Immature natural killer cell (primary cell): ENCODE measurements around the gene CTSZ. TPM values are rescaled to one million over a fixed set of nuclear protein-coding genes. Genes with fewer than 3 reads are reported as not detected.
"Not testable (repeated sequence)": the region's sequence is repeated elsewhere in the genome, so short reads cannot be mapped to it uniquely, and the experiment has no call there.

Source experiments
- DNase-seq, 3 donors: peaks; one replicate each; pipeline ENCODE4 v3.0.0; 2022; ENCODE audit warnings: mixed read lengths in 1 of 3
- H3K27ac Mint-ChIP-seq, 6 donors: one replicate each; pipeline ENCODE4 v1.8.0; 2020; ENCODE audit warnings: mixed read lengths in 6 of 6, mild to moderate bottlenecking in 5 of 6, inconsistent platforms in 4 of 6, moderate library complexity in 3 of 6
- H3K27me3 Mint-ChIP-seq, 3 donors: one replicate each; pipeline ENCODE4 v1.8.0; 2020 to 2021; ENCODE audit warnings: low read depth in 3 of 3, mild to moderate bottlenecking in 3 of 3, mixed read lengths in 3 of 3, moderate library complexity in 3 of 3, inconsistent platforms in 1 of 3
- H3K36me3 Mint-ChIP-seq, 3 donors: one replicate each; pipeline ENCODE4 v1.8.0; 2020; ENCODE audit warnings: mixed read lengths in 3 of 3, inconsistent platforms in 2 of 3, mild to moderate bottlenecking in 2 of 3
- H3K4me1 Mint-ChIP-seq, 2 donors: one replicate each; pipeline ENCODE4 v1.8.0; 2020; ENCODE audit warnings: inconsistent platforms in 2 of 2, mild to moderate bottlenecking in 2 of 2, mixed read lengths in 2 of 2, moderate library complexity in 1 of 2
- H3K4me3 Mint-ChIP-seq, 5 donors: one replicate each; pipeline ENCODE4 v1.8.0; 2020; ENCODE audit warnings: mild to moderate bottlenecking in 5 of 5, mixed read lengths in 5 of 5, inconsistent platforms in 3 of 5, moderate library complexity in 3 of 5
- H3K9me3 Mint-ChIP-seq, 6 donors: one replicate each; pipeline ENCODE4 v1.8.0; 2020; ENCODE audit warnings: mild to moderate bottlenecking in 6 of 6, mixed read lengths in 6 of 6, inconsistent platforms in 4 of 6, moderate library complexity in 3 of 6
- polyA plus RNA-seq, 3 donors: library from polyadenylated mRNA; unstranded; fragments of 300-500 nt; fragmentation: Illumina TruSeq; gene quantifications; one replicate each; pipeline ENCODE4 v1.2.3, GENCODE V29; 2021

Gene CTSZ
- polyA plus RNA-seq, 3 donors from 2014 or later, result 2.6 to 10.5 (median 5.8) TPM

DNA sequence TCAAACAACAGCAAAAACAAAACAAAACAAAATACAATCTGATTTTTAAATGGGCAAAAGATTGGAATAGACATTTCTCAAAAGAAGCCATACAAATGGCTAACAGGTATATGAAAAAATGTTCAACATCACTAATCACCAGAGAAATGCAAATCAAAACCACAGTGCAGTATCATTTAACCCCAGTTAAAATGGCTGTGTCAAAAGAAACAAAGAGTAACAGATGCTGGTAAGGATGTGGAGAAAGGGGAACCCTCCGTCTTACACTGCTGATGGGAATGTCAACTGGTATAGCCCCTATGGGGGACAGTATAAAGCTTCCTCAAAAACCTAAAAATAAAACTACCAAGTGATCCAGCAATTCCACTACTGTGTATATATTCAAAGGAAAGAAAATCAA, 36.9 kb downstream of the CTSZ start:
- Mint-ChIP-seq H3K4me1 (no peaks in the 10 kb centered on the region), H3K27me3 (peaks cover 4 to 5% (median 4%) of the 10 kb centered on the region in 3 donors), H3K36me3 (peaks cover 1 to 7% (median 5%) of the 10 kb centered on the region in 3 donors), H3K9me3 (peaks cover under 1 to 3% (median 1%) of the 10 kb centered on the region in 6 donors), H3K27ac (no peak overlapping the region), H3K4me3 (no peak overlapping the region)
- no peak for DNase-seq

DNA sequence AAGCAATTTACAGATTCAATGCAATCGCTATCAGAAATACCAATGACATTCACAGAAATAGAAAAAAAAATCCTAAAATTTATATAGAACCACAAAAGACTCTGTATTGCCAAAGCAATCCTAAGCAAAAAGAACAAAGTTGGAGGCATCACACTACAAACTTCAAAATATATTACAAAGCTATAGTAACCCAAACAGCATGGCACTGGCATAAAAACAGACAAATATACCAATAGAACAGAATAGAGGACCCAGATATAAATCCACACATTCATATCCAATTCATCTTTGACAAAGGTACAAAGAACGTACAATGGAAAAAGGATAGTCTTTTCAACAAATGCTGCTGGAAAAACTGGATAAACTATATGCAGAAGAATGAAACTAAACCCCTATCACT, 37.6 kb downstream of the CTSZ start:
- Mint-ChIP-seq H3K4me3 (no peak overlapping the region), H3K27ac (no peak overlapping the region), H3K27me3 (peaks cover 4 to 5% (median 4%) of the 10 kb centered on the region in 3 donors), H3K36me3 (peaks cover 0 to 6% (median 3%) of the 10 kb centered on the region in 3 donors), H3K4me1 (no peaks in the 10 kb centered on the region), H3K9me3 (peaks cover 0 to 1% (median 0%) of the 10 kb centered on the region in 6 donors)
- no peak for DNase-seq

DNA sequence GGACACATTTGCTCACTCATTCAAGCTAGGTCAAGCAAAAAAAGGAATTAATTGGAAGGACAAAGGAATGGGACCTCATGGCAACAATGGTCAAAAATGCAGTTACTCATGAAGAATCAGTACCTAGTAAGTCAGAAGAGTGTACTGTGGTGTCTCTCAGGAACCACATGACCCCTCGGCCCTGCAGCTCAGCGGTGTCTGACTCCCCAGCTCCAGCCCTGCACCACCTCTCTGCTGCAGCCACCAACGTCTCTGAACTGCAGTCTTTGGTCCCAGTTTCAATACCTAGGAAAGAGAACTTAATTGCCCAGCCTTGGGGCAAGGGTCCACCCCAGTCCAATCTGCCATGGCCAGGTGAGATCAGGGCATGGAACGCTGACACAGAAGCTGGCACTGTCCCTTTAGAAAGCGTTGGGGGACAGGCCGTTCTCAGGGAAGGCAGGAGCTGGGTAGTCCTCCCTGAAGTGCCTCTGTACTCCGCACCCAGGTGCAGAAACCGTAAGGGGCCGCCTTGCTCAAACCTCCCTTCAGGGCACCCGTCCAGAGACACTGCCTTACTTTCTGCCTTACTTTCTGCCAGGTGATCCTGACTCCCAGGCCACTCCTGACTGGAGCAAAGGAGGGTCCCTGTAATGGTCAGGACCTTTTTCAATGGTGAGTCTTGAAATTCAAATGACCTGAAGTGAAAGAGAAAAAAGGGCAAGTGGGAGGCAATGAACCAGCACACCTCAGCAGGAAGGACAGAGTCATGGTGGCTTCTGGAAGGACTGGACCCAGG, 39.2 kb downstream of the CTSZ start:
- H3K9me3 Mint-ChIP-seq, result no peaks in the 10 kb centered on the region

DNA sequence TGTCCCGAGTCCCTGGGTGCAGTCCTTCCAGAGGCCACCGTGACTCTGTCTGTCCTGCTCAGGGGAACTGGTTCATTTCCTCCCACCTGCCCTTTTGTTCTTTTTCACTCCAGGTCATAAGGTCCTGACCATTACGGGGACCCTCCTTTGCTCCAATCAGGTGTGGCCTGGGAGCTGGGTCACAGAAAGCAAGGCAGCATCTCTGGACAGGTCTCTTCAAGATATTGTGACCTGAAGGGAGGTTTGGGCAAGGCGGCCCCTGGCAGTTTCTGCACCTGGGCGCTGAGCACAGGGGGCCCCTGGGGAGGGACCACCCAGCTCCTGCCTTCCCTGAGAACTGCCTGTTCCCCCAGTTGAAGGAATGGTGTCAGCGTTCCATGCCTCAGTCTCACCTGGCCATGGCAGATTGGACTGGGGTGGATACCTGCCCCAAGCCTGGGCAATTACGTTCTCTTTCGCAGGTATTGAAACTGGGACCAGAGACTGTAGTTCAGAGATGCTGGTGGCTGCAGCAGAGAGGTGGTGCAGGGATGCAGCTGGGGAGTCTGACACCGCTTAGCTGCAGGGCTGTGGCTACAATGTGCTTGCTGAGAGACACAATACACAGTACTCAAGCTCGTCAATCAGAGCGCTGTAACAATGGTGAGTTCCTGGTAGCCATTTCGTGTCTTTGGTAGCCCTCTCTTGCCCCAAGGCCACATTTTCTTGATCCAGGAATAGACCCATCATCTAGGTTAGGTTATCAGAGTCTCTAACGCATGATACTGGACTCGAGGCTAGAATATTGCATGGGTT, 41.6 kb downstream of the CTSZ start:
- H3K4me1 Mint-ChIP-seq, result no peaks in the 10 kb centered on the region
- peaks cover 1 to 7% (median 5%) of the 10 kb centered on the region in 3 donors for H3K27me3 Mint-ChIP-seq
- no peak overlapping the region for H3K4me3 Mint-ChIP-seq
- DNase-seq, result no peak
- peaks cover 0 to 7% (median 5%) of the 10 kb centered on the region in 3 donors for H3K36me3 Mint-ChIP-seq
- no peaks in the 10 kb centered on the region for H3K9me3 Mint-ChIP-seq
- no peak overlapping the region for H3K27ac Mint-ChIP-seq

More for the DNA sequence above, 39.2 kb downstream of the CTSZ start:
- Mint-ChIP-seq H3K4me3 (no peak overlapping the region), H3K36me3 (peaks cover 0 to 7% (median 5%) of the 10 kb centered on the region in 3 donors), H3K27me3 (peaks cover 1 to 10% (median 6%) of the 10 kb centered on the region in 3 donors), H3K4me1 (no peaks in the 10 kb centered on the region), H3K27ac (no peak overlapping the region)
- DNase-seq, result no peak

DNA sequence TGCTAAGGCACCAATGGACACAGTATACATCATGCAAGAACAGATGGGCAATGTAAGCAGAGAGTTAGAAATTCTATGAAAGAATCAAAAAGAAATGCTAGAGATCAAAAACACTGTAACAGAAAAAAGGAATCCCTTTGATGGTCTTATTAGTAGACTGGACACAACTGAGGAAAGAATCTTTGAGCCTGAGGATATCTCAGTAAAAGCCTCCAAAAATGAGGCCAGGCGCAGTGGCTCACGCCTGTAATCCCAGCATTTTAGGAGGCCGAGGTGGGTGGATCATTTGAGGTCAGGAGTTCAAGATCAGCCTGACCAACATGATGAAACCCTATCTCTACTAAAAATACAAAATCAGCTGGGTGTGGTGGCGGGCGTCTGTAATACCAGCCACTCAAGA, 43.1 kb downstream of the CTSZ start:
- H3K4me1 Mint-ChIP-seq, H3K9me3 Mint-ChIP-seq, H3K27ac Mint-ChIP-seq, H3K27me3 Mint-ChIP-seq, H3K4me3 Mint-ChIP-seq, H3K36me3 Mint-ChIP-seq, DNase-seq: not testable (repeated sequence)

DNA sequence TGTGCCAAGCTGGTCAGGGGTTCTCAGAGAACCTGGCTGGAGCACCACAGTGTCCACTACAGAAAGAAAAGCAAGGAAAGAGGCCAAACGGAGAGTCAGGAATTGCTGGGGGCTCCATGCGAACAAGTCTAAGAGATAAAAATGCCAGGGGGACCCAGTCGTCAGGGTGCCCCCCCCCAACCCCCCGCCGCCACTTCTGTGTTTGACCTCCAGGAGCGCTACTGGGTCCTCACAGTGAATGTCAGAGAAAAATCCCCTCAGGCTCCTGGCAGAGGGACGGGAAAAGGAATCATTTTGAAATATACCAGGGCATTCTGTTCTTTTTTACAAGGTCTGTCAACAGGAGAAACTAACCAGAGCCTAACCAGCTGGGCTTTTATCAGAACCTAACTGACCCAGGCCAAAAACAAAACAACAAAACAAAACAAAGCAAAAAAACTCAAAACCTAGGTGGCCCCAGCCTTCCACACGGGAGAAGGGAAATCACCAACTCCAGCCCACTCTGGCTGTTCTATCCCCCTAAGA, 43.9 kb downstream of the CTSZ start:
- peaks cover 5 to 7% (median 6%) of the 10 kb centered on the region in 3 donors for H3K27me3 Mint-ChIP-seq
- peaks cover 0 to 5% (median 3%) of the 10 kb centered on the region in 3 donors for H3K36me3 Mint-ChIP-seq
- no peak overlapping the region for H3K4me3 Mint-ChIP-seq
- DNase-seq, result no peak
- H3K4me1 Mint-ChIP-seq, result no peaks in the 10 kb centered on the region
- no peaks in the 10 kb centered on the region for H3K9me3 Mint-ChIP-seq
- H3K27ac Mint-ChIP-seq, result no peak overlapping the region

DNA sequence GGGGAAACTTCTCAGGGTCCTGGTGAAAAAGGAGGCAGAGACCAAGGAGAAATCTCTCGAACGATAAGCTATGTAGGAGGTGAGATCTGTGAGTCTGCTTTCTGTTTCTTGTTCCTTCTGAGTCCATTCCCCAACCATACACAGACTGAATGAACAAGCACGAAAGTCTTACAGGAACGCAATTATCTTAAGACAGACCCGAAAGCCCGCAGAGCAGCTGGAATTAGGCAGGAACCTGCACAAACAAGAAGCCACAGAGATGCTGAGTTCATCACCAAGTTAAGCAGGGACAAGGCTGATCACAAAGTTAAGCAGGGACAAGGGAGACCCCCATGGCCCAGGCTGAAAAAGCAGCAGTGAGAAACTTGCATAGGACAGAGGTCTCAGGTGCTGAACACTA, 47.4 kb downstream of the CTSZ start:
- no peak overlapping the region for H3K27ac Mint-ChIP-seq
- peaks cover 5 to 12% (median 5%) of the 10 kb centered on the region in 3 donors for H3K27me3 Mint-ChIP-seq

DNA sequence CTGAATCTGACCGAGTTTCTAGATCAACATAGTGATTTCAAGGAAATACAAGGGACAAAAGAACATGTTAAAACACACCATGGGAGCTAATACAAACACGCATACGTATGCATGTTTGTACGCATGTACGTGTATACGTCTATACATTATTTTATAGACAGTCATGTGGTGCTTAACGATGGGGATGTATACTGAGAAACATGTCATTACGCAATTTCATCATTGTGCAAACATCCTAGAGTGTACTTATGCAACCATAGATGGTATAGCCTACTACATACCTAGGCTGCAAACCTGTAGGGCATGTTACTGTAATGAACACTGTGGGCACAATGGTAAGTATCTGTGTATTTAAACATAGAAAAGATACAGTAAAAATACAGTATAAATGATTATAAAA, 51.0 kb downstream of the CTSZ start:
- no peaks in the 10 kb centered on the region for H3K4me1 Mint-ChIP-seq
- no peak overlapping the region for H3K4me3 Mint-ChIP-seq
- no peaks in the 10 kb centered on the region for H3K9me3 Mint-ChIP-seq
- no peak overlapping the region for H3K27ac Mint-ChIP-seq
- DNase-seq, result no peak
- H3K27me3 Mint-ChIP-seq, result peaks cover 0 to 12% (median 3%) of the 10 kb centered on the region in 3 donors
- no peaks in the 10 kb centered on the region for H3K36me3 Mint-ChIP-seq

More for the DNA sequence above, 47.4 kb downstream of the CTSZ start:
- no peaks in the 10 kb centered on the region for H3K9me3 Mint-ChIP-seq
- no peak for DNase-seq
- H3K4me3 Mint-ChIP-seq, result no peak overlapping the region
- peaks cover 0 to 5% (median 3%) of the 10 kb centered on the region in 3 donors for H3K36me3 Mint-ChIP-seq
- no peaks in the 10 kb centered on the region for H3K4me1 Mint-ChIP-seq

DNA sequence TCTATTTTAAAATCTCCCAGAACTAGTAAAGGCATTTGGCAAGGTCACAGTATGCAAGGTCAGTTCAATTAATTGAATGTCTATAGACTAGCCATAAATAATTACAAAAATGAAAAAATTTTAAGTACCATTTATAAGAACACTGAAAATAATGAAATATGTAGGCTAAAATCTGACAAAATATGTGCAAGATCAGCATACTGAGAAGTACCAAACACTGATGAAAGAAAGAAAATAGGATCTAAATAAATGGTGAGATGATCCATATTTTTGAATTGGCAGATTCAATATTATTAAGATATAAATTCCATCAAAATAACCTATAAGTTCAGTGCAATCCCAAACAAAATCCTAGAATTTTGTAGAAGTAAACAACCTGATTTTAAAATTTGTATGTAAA, 54.0 kb downstream of the CTSZ start:
- DNase-seq, result no peak
- H3K36me3 Mint-ChIP-seq, result no peaks in the 10 kb centered on the region
- no peak overlapping the region for H3K27ac Mint-ChIP-seq
- no peaks in the 10 kb centered on the region for H3K4me1 Mint-ChIP-seq
- no peaks in the 10 kb centered on the region for H3K9me3 Mint-ChIP-seq
- H3K4me3 Mint-ChIP-seq, result no peak overlapping the region
- H3K27me3 Mint-ChIP-seq, result peaks cover 2 to 11% (median 9%) of the 10 kb centered on the region in 3 donors

DNA sequence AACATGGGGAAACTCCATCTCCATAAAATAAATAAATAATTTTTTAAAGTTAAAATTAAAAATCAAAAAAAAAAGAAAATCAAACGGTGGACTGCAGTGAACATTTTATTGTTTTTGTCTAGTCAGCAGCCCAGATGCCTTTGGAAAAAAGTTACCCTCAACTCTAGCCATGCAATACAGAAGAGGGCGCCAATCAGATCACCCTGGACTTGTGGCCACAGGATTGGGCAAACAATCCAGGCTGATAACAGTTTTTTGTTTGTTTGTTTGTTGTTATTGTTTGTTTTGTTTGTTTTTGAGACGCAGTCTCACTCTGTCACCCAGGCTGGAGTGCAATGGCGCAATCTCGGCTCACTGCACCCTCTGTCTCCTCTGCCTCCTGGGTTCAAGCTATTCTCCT, 56.5 kb downstream of the CTSZ start:
- H3K27ac Mint-ChIP-seq, result no peak overlapping the region
- H3K9me3 Mint-ChIP-seq, result no peaks in the 10 kb centered on the region
- H3K36me3 Mint-ChIP-seq, result no peaks in the 10 kb centered on the region
- H3K4me1 Mint-ChIP-seq, result no peaks in the 10 kb centered on the region
- no peak for DNase-seq
- H3K27me3 Mint-ChIP-seq, result peaks cover 2 to 9% (median 6%) of the 10 kb centered on the region in 3 donors
- no peak overlapping the region for H3K4me3 Mint-ChIP-seq

DNA sequence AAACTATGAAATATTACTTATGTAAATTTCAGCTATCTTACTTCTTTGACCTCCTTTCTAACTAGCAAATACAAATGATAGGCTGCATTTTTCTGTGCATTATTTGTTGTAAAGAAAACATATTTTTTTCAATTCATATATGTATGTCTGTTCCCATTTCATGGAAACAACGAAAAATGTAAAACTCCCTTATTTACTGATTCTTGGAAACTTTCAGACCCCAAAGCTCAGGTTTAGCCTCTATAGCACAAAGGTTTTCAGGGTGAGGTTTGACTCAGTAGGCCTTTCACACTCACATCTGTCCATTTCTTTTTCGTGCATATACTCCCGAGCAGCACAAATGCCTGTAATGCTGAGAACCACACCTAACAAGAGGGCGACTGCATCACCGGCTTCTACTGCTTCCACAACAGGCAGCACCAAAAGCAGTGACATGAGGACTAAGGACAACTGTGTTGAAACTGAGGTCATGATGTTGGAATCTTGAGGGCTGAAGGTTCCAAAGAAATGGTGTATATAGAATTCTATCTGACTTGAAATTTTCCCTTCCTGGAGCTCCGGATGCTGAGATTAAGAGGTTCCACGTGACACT, 59.2 kb downstream of the CTSZ start:
- not testable (repeated sequence) for H3K9me3 Mint-ChIP-seq, DNase-seq, H3K27me3 Mint-ChIP-seq, H3K36me3 Mint-ChIP-seq, H3K4me3 Mint-ChIP-seq, H3K27ac Mint-ChIP-seq, H3K4me1 Mint-ChIP-seq

DNA sequence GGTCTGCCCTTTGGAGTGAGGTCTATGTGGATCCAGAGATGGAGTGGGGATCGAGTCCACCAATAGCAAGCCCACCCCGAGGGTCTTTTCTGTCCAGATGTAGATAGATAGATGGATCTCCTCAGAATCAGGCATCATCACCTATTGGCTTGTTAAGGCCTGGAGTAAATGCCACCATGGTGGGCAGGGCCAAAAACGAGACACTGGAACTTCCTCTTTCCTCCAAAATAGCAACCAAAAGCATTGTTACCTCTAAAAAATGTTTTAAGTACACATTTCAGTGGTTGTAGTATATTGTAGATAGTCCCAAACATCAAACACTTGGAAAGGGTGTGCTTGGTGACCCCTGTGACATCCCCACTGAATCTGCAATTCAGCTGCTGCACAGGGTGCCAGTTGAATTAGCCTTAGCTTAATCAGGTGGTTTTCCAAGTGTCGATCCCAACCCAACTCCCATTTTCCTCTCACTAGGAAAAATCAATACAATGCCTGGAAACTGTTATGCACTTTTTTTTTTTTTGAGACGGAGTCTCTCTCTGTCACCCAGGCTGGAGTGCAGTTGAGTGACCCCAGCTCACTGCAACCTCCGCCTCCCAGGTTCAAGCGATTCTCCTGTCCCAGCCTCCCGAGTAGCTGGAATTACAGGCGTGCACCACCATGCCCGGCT, 61.0 kb downstream of the CTSZ start:
- peaks cover 2 to 6% (median 4%) of the 10 kb centered on the region in 3 donors for H3K27me3 Mint-ChIP-seq
- no peaks in the 10 kb centered on the region for H3K9me3 Mint-ChIP-seq
- H3K4me3 Mint-ChIP-seq, result no peak overlapping the region
- H3K4me1 Mint-ChIP-seq, result no peaks in the 10 kb centered on the region
- no peak for DNase-seq
- no peak overlapping the region for H3K27ac Mint-ChIP-seq
- H3K36me3 Mint-ChIP-seq, result no peaks in the 10 kb centered on the region
